ENCODE data around the gene TUBB. TPM values are rescaled to one million over a fixed set of nuclear protein-coding genes. Genes with fewer than 3 reads are reported as not detected.

Gene TUBB
- total and polyA plus RNA-seq, 2 donors (not counting 1 experiment from before 2014, with no cell fraction given) = 102 to 295 TPM

DNA sequence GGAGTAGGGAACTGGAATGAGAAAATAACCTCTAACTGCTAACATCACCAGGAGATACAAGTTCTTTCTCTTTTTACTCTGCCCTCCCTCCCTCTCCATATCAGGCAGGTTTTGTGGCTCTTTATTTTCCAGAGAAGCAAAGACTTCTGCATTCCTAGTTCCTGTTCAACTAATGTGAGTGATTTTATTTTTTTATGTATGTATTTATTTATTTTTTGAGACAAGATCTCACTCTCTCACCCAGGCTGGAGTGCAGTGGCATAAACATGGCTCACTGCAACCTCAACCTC is 30.2 kb downstream of the TUBB start:
- Mint-ChIP-seq H3K9me3 (ENCODE audit: insufficient read depth) (no peaks in the 10 kb centered on the region), H3K27ac (no peak overlapping the region), H3K4me3 (no peak overlapping the region), H3K27me3 (no peaks in the 10 kb centered on the region), H3K4me1 (peaks cover 1% of the 10 kb centered on the region)
- ChIA-PET CTCF (interaction anchor here (1.7 kb wide), 1 partner anchor 78 kb away, joined by 4 read pairs; no protein-coding TSS in a partner anchor), POLR2A (no interaction called here)
- no peak overlapping the region for H3K4me3 ChIP-seq (ENCODE audit: control extremely low read depth in 1 of 5, extremely low read depth in 1 of 5, insufficient read depth in 1 of 5, low read depth in 2 of 5, low read length in 4 of 5)
- no peaks in the 10 kb centered on the region for H4K20me1 ChIP-seq (ENCODE audit: control insufficient read depth, insufficient read depth, low read length, poor library complexity, severe bottlenecking)
- no peaks in the 10 kb centered on the region for H3K27me3 ChIP-seq (replicated peaks in 1 of 4; ENCODE audit: control extremely low read depth in 1 of 4, control insufficient read depth in 3 of 4, insufficient read depth in 4 of 4, low read length in 3 of 4)
- intact Hi-C loops (cut with micrococcal nuclease) = no loop called here
- H3K4me2 ChIP-seq (replicated peaks; ENCODE audit: low read depth, low read length, poor library complexity, severe bottlenecking) = no peak overlapping the region
- DNase-seq = no peak
- no peak for ATAC-seq (ENCODE audit: low read depth)
- no peaks in the 10 kb centered on the region for H3K79me2 ChIP-seq (ENCODE audit: control insufficient read depth, insufficient read depth, low read length)
- no peaks in the 10 kb centered on the region for H3K36me3 ChIP-seq (replicated peaks in 1 of 2; ENCODE audit: control extremely low read depth in 1 of 2, control insufficient read depth in 1 of 2, extremely low read depth in 1 of 2, insufficient read depth in 2 of 2, low read length in 1 of 2)
- TF ChIP-seq, protein P1, sequence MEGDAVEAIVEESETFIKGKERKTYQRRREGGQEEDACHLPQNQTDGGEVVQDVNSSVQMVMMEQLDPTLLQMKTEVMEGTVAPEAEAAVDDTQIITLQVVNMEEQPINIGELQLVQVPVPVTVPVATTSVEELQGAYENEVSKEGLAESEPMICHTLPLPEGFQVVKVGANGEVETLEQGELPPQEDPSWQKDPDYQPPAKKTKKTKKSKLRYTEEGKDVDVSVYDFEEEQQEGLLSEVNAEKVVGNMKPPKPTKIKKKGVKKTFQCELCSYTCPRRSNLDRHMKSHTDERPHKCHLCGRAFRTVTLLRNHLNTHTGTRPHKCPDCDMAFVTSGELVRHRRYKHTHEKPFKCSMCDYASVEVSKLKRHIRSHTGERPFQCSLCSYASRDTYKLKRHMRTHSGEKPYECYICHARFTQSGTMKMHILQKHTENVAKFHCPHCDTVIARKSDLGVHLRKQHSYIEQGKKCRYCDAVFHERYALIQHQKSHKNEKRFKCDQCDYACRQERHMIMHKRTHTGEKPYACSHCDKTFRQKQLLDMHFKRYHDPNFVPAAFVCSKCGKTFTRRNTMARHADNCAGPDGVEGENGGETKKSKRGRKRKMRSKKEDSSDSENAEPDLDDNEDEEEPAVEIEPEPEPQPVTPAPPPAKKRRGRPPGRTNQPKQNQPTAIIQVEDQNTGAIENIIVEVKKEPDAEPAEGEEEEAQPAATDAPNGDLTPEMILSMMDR (IDR thresholded peaks at IDR 0.05) = no peak
- TF ChIP-seq EZH2 (IDR thresholded peaks at IDR 0.05; ENCODE audit: borderline replicate concordance, insufficient read depth, low read depth, low read length, poor library complexity, severe bottlenecking) = no peak
- H3K4me1 ChIP-seq (ENCODE audit: control insufficient read depth in 2 of 2, insufficient read depth in 2 of 2, low read length in 2 of 2) = no peaks in the 10 kb centered on the region
- H2AFZ ChIP-seq (ENCODE audit: insufficient read depth, low read depth, low read length, poor library complexity, severe bottlenecking) = no peak overlapping the region
- no peak overlapping the region for H3K27ac ChIP-seq (ENCODE audit: low read length in 2 of 2)
- no peaks in the 10 kb centered on the region for H3K9me3 ChIP-seq (ENCODE audit: control extremely low read depth in 1 of 3, control insufficient read depth in 2 of 3, insufficient read depth in 1 of 3, low read length in 2 of 3)
- H3K9ac ChIP-seq (ENCODE audit: low read length) = no peak overlapping the region

DNA sequence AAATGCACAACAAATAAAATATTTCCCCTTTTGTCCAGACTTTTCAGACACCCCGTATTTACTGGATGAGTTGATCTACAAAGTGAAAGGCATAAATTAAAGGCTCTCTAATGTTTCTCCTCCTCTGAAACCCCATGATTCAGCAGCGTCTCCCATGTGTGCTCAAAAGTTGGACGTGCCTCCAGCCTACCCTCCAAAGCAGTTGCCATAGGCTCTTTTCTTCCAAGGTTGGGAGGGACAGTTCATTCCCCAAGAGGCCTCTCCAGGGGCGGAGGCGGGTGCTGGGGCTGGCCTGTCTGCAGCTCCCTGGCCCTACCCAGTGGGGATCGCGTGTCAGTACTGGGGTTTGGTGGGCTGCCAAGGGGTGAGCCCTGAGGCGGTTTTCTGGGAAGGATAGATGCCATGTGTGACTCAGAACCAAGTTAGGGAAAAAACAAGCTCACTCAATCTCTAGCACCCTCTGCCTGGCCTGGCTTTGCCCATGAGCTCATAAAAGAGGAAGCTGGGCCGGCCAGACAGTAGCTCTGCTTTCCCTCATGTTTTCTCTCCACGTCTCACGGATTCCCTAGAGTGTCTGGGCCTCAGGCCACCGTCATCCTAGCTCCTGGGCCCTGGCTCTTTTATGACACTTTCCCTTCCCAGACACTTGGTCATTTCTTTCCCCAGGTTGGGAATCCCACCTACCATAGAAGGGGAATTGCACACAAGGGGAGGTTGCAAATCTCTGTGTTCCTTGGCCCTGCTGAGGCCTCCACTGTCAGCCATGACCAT is 32.2 kb downstream of the TUBB start:
- Mint-ChIP-seq H3K27ac (no peak overlapping the region), H3K4me3 (no peak overlapping the region), H3K4me1 (no peaks in the 10 kb centered on the region), H3K9me3 (ENCODE audit: insufficient read depth) (no peaks in the 10 kb centered on the region), H3K27me3 (no peaks in the 10 kb centered on the region)
- H3K36me3 ChIP-seq (replicated peaks in 1 of 2; ENCODE audit: control extremely low read depth in 1 of 2, control insufficient read depth in 1 of 2, extremely low read depth in 1 of 2, insufficient read depth in 2 of 2, low read length in 1 of 2) = no peaks in the 10 kb centered on the region
- no peak overlapping the region for H3K4me2 ChIP-seq (replicated peaks; ENCODE audit: low read depth, low read length, poor library complexity, severe bottlenecking)
- DNase-seq (no peak), ATAC-seq (ENCODE audit: low read depth) (no peak)
- no peaks in the 10 kb centered on the region for H3K79me2 ChIP-seq (ENCODE audit: control insufficient read depth, insufficient read depth, low read length)
- intact Hi-C loops (cut with micrococcal nuclease) = no loop called here
- 29% methylated on average over 5 of the region's 12 CpGs for WGBS (ENCODE audit: insufficient coverage)
- TF ChIP-seq, protein P1 (IDR thresholded peaks at IDR 0.05) = no peak
- TF ChIP-seq EZH2 (IDR thresholded peaks at IDR 0.05; ENCODE audit: borderline replicate concordance, insufficient read depth, low read depth, low read length, poor library complexity, severe bottlenecking) = no peak
- no peaks in the 10 kb centered on the region for H4K20me1 ChIP-seq (ENCODE audit: control insufficient read depth, insufficient read depth, low read length, poor library complexity, severe bottlenecking)
- H2AFZ ChIP-seq (ENCODE audit: insufficient read depth, low read depth, low read length, poor library complexity, severe bottlenecking) = peak overlapping the region; percentile 3
- H3K4me3 ChIP-seq (ENCODE audit: control extremely low read depth in 1 of 5, extremely low read depth in 1 of 5, insufficient read depth in 1 of 5, low read depth in 2 of 5, low read length in 4 of 5) = no peak overlapping the region
- no peak overlapping the region for H3K27ac ChIP-seq (ENCODE audit: low read length in 2 of 2)
- no peak overlapping the region for H3K9ac ChIP-seq (ENCODE audit: low read length)
- H3K9me3 ChIP-seq (ENCODE audit: control extremely low read depth in 1 of 3, control insufficient read depth in 2 of 3, insufficient read depth in 1 of 3, low read length in 2 of 3) = no peaks in the 10 kb centered on the region
- peaks cover 0 to 3% (median 0%) of the 10 kb centered on the region in 4 experiments for H3K27me3 ChIP-seq (replicated peaks in 1 of 4; ENCODE audit: control extremely low read depth in 1 of 4, control insufficient read depth in 3 of 4, insufficient read depth in 4 of 4, low read length in 3 of 4)
- CTCF ChIA-PET = interaction anchor here (1.0 kb wide), 1 partner anchor 11 kb away, joined by 4 read pairs; no protein-coding TSS in a partner anchor
- POLR2A ChIA-PET = no interaction called here
- H3K4me1 ChIP-seq (ENCODE audit: control insufficient read depth in 2 of 2, insufficient read depth in 2 of 2, low read length in 2 of 2) = no peaks in the 10 kb centered on the region

All from B cell (primary cell).